Measurements from ENCODE around the gene PLD1. TPM values are rescaled to one million over a fixed set of nuclear protein-coding genes. Genes with fewer than 3 reads are reported as not detected.
A peak's percentile ranks its signal among the peaks of the same experiment; 100 is the strongest.

The PLD1 gene
- total RNA-seq, 4 donors from 2014 or later, result 15.3 to 55.9 (median 45.4) TPM

DNA sequence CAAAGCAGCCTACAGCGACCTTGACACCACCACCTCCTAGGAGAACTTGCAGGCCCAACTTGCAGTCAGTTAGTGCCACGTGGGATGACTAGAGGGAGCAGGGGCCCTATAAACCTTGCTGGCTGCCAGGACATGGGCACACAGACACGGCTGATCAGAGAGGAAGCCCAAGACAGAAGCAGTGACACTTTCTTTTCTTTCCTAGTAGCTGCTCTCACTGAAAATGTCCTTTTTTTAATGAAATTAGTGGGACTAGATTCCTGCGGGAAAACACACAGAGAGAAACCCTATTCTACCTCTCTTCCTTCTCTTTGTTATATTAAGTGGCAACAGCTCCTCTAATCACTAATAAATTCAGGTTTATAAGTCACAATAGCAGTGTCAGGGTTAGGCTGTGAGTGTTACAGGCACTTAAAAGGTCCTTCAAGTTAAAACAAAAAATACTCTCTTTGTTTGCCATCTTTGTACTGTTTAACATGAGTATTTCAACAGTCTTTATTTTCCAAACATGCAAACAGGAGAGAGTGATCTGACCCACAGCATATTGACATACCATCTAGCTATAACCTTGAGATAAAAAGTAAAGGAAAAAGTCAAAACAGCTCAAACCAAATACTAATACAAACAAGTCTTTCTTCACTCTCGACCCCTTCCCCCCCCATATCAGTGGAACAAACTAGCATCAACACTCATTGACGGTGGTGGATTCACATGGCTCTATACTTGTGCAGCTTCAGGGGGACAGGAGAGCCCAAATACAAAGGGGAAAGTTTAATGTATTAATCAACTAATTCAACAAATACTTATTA, 30.7 kb upstream of the PLD1 start:
- no peak for TF ChIP-seq EP300 (IDR thresholded peaks at IDR 0.05)
- no peak for TF ChIP-seq POLR2A (IDR thresholded peaks at IDR 0.05)
- TF ChIP-seq, protein P1, sequence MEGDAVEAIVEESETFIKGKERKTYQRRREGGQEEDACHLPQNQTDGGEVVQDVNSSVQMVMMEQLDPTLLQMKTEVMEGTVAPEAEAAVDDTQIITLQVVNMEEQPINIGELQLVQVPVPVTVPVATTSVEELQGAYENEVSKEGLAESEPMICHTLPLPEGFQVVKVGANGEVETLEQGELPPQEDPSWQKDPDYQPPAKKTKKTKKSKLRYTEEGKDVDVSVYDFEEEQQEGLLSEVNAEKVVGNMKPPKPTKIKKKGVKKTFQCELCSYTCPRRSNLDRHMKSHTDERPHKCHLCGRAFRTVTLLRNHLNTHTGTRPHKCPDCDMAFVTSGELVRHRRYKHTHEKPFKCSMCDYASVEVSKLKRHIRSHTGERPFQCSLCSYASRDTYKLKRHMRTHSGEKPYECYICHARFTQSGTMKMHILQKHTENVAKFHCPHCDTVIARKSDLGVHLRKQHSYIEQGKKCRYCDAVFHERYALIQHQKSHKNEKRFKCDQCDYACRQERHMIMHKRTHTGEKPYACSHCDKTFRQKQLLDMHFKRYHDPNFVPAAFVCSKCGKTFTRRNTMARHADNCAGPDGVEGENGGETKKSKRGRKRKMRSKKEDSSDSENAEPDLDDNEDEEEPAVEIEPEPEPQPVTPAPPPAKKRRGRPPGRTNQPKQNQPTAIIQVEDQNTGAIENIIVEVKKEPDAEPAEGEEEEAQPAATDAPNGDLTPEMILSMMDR (IDR thresholded peaks at IDR 0.05), result no peak
- DNase-seq (ENCODE audit: low spot score in 2 of 2), result no peak
- 53 to 62% methylated on average over 6 of the region's 6 CpGs for WGBS, 2 donors

DNA sequence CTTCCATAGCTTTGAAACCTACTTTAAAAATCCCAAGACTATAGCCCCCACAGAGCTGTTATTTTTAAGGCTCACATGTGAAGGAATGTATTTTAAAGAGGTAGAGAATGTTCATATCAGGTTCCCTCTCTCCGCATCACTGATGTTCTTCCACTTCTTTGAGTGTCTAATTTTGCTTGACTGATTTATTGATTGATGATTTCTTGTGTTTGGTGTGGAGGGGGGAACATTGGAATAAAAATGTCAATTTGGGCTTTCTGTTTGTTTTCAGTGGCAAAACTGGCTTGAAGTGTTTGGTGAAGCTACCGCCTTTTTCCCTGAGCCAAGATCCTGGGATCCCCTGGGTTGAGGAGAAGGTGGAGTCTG, 30.1 kb upstream of the PLD1 start:
- Histone ChIP-seq H3K4me3 (no peak overlapping the region), H3K4me1 (peaks cover 0 to 33% (median 5%) of the 10 kb centered on the region in 4 donors), H3K36me3 (no peaks in the 10 kb centered on the region), H3K27ac (no peak overlapping the region), H3K9me3 (no peaks in the 10 kb centered on the region), H3K27me3 (no peaks in the 10 kb centered on the region)
- TF ChIP-seq POLR2A (IDR thresholded peaks at IDR 0.05), result no peak
- no peak for TF ChIP-seq EP300 (IDR thresholded peaks at IDR 0.05)
- TF ChIP-seq, protein P1 (IDR thresholded peaks at IDR 0.05), result no peak
- DNase-seq (ENCODE audit: low spot score in 2 of 2), result no peak
- WGBS, 2 donors, result 70 to 94% methylated on average over 2 of the region's 2 CpGs

More for the DNA sequence above, 30.7 kb upstream of the PLD1 start:
- H3K36me3 ChIP-seq, result no peaks in the 10 kb centered on the region
- H3K4me3 ChIP-seq, result no peak overlapping the region
- peaks cover 0 to 33% (median 5%) of the 10 kb centered on the region in 4 donors for H3K4me1 ChIP-seq
- H3K27ac ChIP-seq, result no peak overlapping the region
- no peaks in the 10 kb centered on the region for H3K27me3 ChIP-seq
- H3K9me3 ChIP-seq, result no peaks in the 10 kb centered on the region

DNA sequence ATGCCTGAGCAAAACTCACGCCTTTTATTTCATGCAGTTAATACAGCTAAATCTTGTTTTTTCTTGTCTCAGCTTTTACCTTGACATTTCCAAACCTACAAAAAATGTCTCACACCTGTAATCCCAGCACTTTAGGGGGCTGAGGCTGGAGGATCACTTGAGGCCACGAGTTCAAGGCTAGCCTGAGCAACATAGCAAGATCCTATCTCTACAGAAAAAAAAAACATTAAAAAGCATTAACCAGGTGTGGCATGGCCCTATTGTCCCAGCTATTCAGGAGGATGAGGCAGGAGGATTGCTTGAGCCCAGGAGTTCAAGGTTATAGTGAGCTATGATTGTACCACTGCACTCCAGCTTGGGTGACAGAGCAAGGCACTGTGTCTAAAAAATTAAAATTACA, 29.0 kb upstream of the PLD1 start:
- H3K36me3 ChIP-seq, result no peaks in the 10 kb centered on the region
- H3K4me1 ChIP-seq, result peaks cover 0 to 37% (median 6%) of the 10 kb centered on the region in 4 donors
- no peaks in the 10 kb centered on the region for H3K27me3 ChIP-seq
- peak overlapping the region in 1 of 4 donors; percentile 86 for H3K27ac ChIP-seq
- no peaks in the 10 kb centered on the region for H3K9me3 ChIP-seq
- WGBS, 2 donors, result 95% methylated on average over 2 of the region's 2 CpGs
- no peak for TF ChIP-seq EP300 (IDR thresholded peaks at IDR 0.05)
- TF ChIP-seq, protein P1 (IDR thresholded peaks at IDR 0.05), result no peak
- no peak for TF ChIP-seq POLR2A (IDR thresholded peaks at IDR 0.05)
- no peak for DNase-seq (ENCODE audit: low spot score in 2 of 2)
- no peak overlapping the region for H3K4me3 ChIP-seq

DNA sequence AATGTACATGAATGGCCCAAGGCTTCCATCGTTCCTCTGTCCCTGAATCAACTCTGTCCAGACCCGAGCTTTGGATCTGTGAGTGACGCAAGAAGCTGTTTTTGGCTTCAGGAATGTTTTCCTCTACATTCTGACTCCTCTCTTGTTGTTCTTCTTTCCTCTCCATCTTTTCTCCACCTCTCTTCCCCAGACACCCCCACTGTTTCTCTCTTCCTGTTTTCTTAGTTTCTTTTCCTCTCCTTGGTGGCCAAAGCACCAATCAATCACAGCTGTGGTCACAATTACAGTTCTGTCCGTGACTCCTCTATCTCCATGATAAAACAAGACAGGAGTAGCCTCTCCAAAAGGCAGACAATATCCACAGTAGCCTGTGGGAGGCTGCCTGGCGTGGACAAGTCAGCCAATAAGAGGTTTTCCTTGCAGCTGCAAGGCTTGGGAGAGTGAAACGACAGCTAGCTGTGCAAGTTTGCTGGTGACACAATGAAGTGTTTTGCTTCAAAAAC, 28.0 kb upstream of the PLD1 start:
- Histone ChIP-seq H3K9me3 (no peaks in the 10 kb centered on the region), H3K27me3 (no peaks in the 10 kb centered on the region), H3K27ac (peak overlapping the region; percentile 21 to 86 (median 70)), H3K4me3 (peak overlapping the region in 3 of 4 donors; percentile 10 to 39 (median 21)), H3K36me3 (no peaks in the 10 kb centered on the region), H3K4me1 (peaks cover 0 to 47% (median 7%) of the 10 kb centered on the region in 4 donors)
- DNase-seq (ENCODE audit: low spot score in 2 of 2), result peak; percentile 31 to 71
- TF ChIP-seq EP300 (IDR thresholded peaks at IDR 0.05) (peak; percentile 37 to 82), POLR2A (IDR thresholded peaks at IDR 0.05) (peak in 1 of 2 donors; percentile 18)
- TF ChIP-seq, protein P1 (IDR thresholded peaks at IDR 0.05), result peak in 2 of 5 experiments; percentile 12 to 36
- 10 to 12% methylated on average over 6 of the region's 6 CpGs for WGBS, 2 donors

DNA sequence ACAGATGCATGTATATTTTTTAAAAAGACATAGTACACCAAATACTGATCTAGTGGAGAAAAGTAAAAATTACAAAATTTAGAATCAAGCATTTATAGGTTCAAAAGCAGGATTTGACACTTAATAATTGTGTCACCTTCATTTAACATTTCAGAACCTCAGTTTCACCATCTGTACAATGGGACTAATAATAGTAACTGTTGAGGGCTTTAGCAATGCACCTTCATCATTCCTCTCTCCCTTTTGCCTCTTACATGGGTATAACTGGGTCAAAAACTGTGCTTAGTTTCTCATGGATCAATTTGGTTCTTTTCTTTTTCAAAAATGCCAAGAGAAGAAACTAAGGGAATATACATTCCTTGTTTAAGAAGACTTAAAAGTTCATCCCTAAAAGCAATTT, 27.4 kb upstream of the PLD1 start:
- no peaks in the 10 kb centered on the region for H3K36me3 ChIP-seq
- peak overlapping the region; percentile 21 to 86 (median 70) for H3K27ac ChIP-seq
- H3K27me3 ChIP-seq, result no peaks in the 10 kb centered on the region
- TF ChIP-seq, protein P1 (IDR thresholded peaks at IDR 0.05), result no peak
- no peak for TF ChIP-seq EP300 (IDR thresholded peaks at IDR 0.05)
- no peak for TF ChIP-seq POLR2A (IDR thresholded peaks at IDR 0.05)
- no peaks in the 10 kb centered on the region for H3K9me3 ChIP-seq
- peak overlapping the region in 2 of 4 donors; percentile 21 to 39 for H3K4me3 ChIP-seq
- DNase-seq (ENCODE audit: low spot score in 2 of 2), result no peak
- H3K4me1 ChIP-seq, result peaks cover 0 to 46% (median 7%) of the 10 kb centered on the region in 4 donors

Measured in tibial nerve (tissue), 4 donors.